ENCODE data around the gene MRAS. TPM values are rescaled to one million over a fixed set of nuclear protein-coding genes. Genes with fewer than 3 reads are reported as not detected.

Gene MRAS
- total RNA-seq, 4 donors from 2014 or later = 35.6 to 59.2 (median 45.8) TPM

- H3K27ac ChIP-seq (replicated peaks in 1 of 4) = no peak overlapping the region
- no peaks in the 10 kb centered on the region for H3K27me3 ChIP-seq
- WGBS = 94% methylated on average over 4 of the region's 4 CpGs
- peaks cover 0 to 36% (median 0%) of the 10 kb centered on the region in 4 donors for H3K4me1 ChIP-seq
- DNase-seq (ENCODE audit: extremely low spot score) = no peak
- no peak for TF ChIP-seq CTCF (IDR thresholded peaks at IDR 0.05)
- TF ChIP-seq POLR2A (IDR thresholded peaks at IDR 0.05; ENCODE audit: low read depth) = no peak
- TF ChIP-seq EP300 (IDR thresholded peaks at IDR 0.05) = no peak
- no peak for TF ChIP-seq POLR2AphosphoS5 (IDR thresholded peaks at IDR 0.05)
- H3K36me3 ChIP-seq = peaks cover 25 to 48% (median 43%) of the 10 kb centered on the region in 4 donors
- no peaks in the 10 kb centered on the region for H3K9me3 ChIP-seq
- H3K4me3 ChIP-seq = no peak overlapping the region
- intact Hi-C loops (cut with DNase I) = no loop called here
These were observed 49.6 kb downstream of the MRAS start for GRCh38 chr3:138397983-138398382.

- no peak for DNase-seq (ENCODE audit: extremely low spot score)
- peaks cover 25 to 58% (median 53%) of the 10 kb centered on the region in 4 donors for H3K36me3 ChIP-seq
- TF ChIP-seq CTCF (IDR thresholded peaks at IDR 0.05) (no peak), POLR2AphosphoS5 (IDR thresholded peaks at IDR 0.05) (no peak), EP300 (IDR thresholded peaks at IDR 0.05) (no peak), POLR2A (IDR thresholded peaks at IDR 0.05; ENCODE audit: low read depth) (no peak)
- H3K9me3 ChIP-seq = no peaks in the 10 kb centered on the region
- no peak overlapping the region for H3K27ac ChIP-seq (replicated peaks in 1 of 4)
- no peak overlapping the region for H3K4me3 ChIP-seq
- intact Hi-C loops (cut with DNase I) = no loop called here
- peaks cover 0 to 30% (median 0%) of the 10 kb centered on the region in 4 donors for H3K4me1 ChIP-seq
- no peaks in the 10 kb centered on the region for H3K27me3 ChIP-seq
- WGBS = 80% methylated on average over 11 of the region's 11 CpGs
These were observed 50.6 kb downstream of the MRAS start for GRCh38 chr3:138398791-138399575.

GRCh38 chr3:138399766-138400165 lies 51.4 kb downstream of the MRAS start:
- TF ChIP-seq POLR2A (IDR thresholded peaks at IDR 0.05; ENCODE audit: low read depth) = no peak
- TF ChIP-seq POLR2AphosphoS5 (IDR thresholded peaks at IDR 0.05) = no peak
- TF ChIP-seq CTCF (IDR thresholded peaks at IDR 0.05) = no peak
- TF ChIP-seq EP300 (IDR thresholded peaks at IDR 0.05) = no peak
- intact Hi-C loops (cut with DNase I) = no loop called here
- no peaks in the 10 kb centered on the region for H3K27me3 ChIP-seq
- H3K27ac ChIP-seq (replicated peaks in 1 of 4) = no peak overlapping the region
- H3K36me3 ChIP-seq = peaks cover 26 to 66% (median 61%) of the 10 kb centered on the region in 4 donors
- peaks cover 0 to 26% (median 0%) of the 10 kb centered on the region in 4 donors for H3K4me1 ChIP-seq
- no peak for DNase-seq (ENCODE audit: extremely low spot score)
- H3K4me3 ChIP-seq = no peak overlapping the region
- 62% methylated on average over 10 of the region's 10 CpGs for WGBS
- no peaks in the 10 kb centered on the region for H3K9me3 ChIP-seq

- H3K4me1 ChIP-seq = peaks cover 0 to 21% (median 0%) of the 10 kb centered on the region in 4 donors
- no peak overlapping the region for H3K4me3 ChIP-seq
- intact Hi-C loops (cut with DNase I) = no loop called here
- H3K9me3 ChIP-seq = no peaks in the 10 kb centered on the region
- H3K27ac ChIP-seq (replicated peaks in 1 of 4) = no peak overlapping the region
- no peak for TF ChIP-seq EP300 (IDR thresholded peaks at IDR 0.05)
- TF ChIP-seq CTCF (IDR thresholded peaks at IDR 0.05) = no peak
- no peak for TF ChIP-seq POLR2A (IDR thresholded peaks at IDR 0.05; ENCODE audit: low read depth)
- TF ChIP-seq POLR2AphosphoS5 (IDR thresholded peaks at IDR 0.05) = no peak
- H3K36me3 ChIP-seq = peaks cover 29 to 75% (median 67%) of the 10 kb centered on the region in 4 donors
- no peak for DNase-seq (ENCODE audit: extremely low spot score)
- H3K27me3 ChIP-seq = no peaks in the 10 kb centered on the region
- 67% methylated on average over 2 of the region's 2 CpGs for WGBS
These were observed 52.3 kb downstream of the MRAS start for GRCh38 chr3:138400651-138401070.

Data from esophagus muscularis mucosa (tissue), 4 donors.